ENCODE data around the gene ANKRD34C.

ANKRD34C gene

DNA sequence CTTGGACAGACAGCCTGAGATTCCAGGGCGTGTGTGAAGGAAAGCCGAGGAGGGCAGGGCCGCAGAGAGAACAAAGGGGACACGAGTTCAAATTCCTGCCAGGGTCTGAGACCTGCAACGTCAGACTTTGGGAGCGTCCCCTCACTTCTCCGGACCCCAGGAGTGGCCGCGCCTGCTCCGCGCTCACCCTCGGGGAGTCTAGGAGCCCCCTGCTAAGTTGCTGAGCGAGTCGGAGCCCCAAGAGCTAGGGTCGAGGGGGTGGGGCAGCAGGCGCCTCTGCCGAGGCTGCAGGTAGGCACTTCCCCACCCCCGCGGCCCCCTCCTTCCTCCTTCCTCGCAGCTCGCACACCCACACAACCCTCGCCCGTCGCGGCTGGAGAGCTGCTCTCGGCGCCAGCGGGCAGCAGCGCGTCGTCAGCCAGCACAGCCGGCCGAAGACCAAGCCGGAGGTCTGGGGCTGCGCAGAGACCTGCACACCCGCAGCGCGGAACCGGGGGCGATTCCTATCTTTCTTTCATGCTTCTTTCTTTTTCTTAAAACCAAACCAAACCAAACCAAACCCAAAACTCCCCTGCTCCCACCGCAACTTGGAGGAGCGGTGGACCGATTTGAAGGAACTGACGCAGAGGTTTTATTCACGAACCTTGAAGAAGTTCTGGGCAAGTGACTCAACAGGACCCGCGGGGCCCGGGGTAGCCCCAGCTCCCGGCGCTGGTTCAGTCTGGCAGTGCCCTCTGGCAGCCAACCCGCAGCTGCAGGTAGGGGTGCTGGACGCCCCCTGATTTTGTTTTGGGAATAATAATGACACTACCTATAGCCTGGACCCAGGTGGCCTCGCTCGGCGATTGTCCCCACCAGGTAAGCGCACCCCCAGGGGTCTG, at the start of gene ANKRD34C:
ANKRD34C (plus strand) TSS at position 352 of the 881 bp plus-strand sequence. CDS start 10,563 bp downstream, outside the sequence.
- intact Hi-C loops (cut with DNase I) = no loop called here

DNA sequence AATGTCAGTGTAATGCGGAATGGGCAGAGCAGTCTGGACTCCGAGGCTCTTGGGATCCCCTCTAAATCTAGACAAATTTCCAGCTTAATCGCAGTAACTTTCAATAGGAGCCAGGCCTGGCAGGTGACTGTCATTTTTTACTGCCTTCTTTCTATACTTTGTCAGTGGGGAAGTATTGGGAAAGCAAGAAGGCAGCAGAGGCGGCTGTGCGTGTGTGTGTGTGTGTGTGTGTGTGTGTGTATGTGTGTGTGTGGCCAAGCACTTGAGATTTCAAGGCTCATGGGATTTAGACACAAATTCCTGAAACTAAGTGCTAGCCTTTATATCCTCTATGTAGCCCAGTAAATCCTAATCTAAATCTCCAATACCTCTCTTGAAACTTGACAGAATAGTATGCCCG, 49.3 kb upstream of the ANKRD34C start:
- DNase-seq = peak in 1 of 42 donors; percentile 21

More for the DNA sequence above, at the start of gene ANKRD34C:
- peak in 34 of 42 donors; percentile 3 to 66 (median 38) for DNase-seq

DNA sequence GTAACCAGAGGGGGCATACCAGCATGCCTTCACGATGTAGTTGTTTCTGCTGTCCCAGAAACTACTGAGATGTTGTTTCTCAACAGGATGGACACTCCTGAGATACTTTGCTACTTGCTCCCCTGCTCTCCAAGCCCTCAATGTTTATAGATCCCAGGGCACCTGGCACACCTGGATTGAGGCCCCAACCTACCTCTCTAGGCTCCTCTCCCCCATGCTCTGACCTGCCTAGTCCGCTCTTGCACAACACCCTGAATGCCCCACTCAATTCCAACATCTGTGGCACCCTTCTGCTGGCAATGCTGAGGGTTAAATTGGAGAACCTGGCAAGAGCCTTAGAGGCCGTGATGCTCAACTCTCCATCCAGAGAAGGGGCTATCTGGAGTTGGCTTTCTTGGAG, 42.5 kb upstream of the ANKRD34C start:
- DNase-seq = no peak
- intact Hi-C loops (cut with DNase I) = no loop called here

More for the DNA sequence above, 49.3 kb upstream of the ANKRD34C start:
- intact Hi-C loops (cut with DNase I) = no loop called here

DNA sequence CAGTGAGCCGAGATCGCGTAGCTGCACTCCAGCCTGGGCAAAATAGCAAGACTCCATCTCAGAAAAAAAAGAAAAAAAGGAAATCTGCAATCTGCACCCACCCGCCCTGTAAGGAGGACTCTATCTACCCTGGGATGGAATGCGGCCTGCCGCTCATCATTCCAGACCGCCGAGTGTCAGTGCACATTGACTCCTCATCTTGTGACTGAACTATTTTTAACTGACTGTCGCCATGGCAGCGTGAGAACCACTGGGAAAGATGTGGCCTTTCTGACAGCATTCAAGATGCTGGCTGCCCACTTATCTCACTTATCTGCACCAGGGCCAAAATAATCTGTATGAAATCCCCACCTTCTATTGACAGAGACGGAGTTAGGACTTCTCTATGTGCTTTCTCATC, 38.8 kb upstream of the ANKRD34C start:
- no peak for DNase-seq
- intact Hi-C loops (cut with DNase I) = no loop called here

DNA sequence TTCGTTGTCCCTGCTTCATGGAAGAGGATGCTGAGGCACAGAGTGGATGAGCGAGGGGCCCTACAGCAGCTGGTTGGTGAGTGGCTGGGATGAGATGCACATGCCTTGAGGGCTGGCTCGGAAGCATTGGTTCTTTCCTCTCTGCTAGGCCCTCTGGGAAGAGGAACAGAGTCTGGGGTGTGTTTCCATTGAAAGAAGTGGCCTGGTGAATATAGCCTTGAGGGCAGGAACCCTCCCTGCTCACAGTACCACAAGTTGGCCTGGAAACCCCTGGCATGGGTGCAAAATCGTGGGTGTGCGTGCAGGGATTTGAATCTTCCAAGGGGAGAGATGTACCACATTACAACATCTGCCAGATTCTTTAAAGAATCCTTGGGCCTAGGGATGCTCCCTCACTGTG, 37.6 kb upstream of the ANKRD34C start:
- no peak for DNase-seq
- intact Hi-C loops (cut with DNase I) = no loop called here

DNA sequence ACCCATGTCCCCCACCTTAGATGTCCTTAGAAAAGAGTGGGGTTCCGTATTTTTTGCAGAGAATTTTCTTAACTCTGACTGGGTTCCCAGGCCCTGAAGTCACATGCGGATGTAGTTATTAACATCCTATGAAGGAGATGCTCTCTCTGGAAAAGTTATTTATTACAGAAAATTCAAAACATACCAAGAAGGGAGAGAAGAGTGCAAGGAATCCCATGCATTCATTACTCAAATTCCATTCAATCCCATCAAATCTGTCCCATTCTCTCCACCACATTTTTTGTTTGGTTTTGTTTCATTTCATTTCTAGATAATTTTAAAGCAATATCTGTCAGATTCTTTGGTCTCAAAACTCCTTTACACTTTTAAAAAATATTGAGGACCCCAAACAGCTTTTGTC, 34.3 kb upstream of the ANKRD34C start:
- DNase-seq = no peak
- intact Hi-C loops (cut with DNase I) = no loop called here

DNA sequence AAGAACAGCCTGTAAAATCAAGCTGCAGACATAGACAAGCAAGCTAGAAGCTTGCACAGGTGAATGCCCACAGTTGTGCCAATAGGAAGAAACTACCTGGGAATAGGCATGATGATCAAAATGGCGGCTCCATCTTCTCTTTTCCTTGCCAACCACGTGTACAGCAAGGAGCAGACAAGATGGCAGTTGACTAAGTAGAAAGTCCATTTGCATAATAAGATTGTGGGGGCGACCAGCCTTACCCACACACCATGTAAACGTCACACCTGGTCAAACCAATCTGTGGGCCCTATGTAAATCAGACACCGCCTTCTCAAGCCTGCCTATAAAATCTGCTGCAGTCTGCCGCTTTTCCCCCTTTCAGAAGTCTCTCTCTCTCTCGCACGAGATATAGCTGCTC, 25.1 kb upstream of the ANKRD34C start:
- DNase-seq = no peak
- intact Hi-C loops (cut with DNase I) = no loop called here

DNA sequence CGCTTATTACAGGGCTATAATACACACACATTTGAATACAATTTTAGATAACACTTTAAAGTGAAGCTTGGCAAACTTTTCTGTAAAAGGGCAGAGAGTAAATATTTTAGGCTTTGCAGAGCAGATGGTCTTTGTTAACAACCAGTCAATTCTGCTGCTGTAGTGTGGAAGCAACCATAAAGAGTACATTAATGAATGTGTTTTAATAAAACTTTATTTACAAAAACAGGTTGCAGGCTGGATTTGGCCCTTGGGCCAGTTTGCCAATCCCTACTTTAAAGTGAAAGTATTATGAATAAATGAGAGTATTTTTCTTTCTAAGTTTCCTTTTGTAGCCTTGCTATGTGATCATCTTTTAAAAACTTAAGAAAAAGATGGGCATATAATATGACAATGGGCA, 20.7 kb upstream of the ANKRD34C start:
- DNase-seq = no peak
- intact Hi-C loops (cut with DNase I) = no loop called here

DNA sequence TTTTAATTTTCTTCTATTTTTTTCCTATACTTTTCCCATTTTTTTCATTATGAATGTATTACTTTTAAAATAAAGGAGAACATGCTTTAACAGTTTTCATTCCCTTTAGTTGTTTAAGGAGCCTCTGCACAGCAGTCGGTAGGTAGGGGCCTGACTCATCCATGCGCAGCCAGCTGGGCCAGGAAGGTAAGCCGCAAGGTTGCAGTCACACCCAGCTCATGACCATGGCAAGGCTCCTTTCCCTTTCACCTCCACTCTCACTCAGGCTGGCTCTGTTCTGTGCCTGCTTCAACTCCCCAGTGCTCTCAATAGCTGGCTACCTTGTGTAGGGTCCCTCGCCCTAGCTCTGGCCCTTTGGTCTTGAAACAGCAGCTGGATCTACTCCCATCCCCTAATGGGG, 17.4 kb upstream of the ANKRD34C start:
- intact Hi-C loops (cut with DNase I) = no loop called here
- no peak for DNase-seq

DNA sequence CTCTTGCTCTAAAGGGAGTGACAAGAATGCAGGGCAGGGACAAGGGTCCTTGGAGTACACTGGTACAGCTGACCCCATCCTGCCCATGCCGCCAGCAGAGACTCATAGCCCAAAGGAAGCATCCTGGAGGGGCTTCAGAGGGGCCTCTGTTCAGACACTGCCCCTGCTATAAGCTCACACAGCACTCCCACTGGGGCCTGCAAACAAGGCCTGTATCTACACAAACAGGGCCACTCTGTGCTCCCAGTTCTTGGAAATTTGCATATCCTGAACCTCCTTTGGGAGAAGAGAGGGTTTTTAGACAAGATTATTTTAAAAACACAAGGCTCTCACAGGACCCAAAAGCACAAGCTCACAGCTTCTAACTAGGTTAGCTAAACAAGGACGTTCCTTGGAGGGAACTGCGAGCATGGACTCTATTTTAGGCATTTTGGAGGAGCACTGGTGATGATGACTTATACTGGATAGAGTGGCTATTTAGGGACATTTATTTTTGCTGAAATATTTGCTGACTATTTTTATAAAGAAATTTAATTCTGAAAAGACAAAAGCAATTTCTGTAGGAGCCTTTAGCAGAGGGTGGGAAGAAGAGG, 16.4 kb upstream of the ANKRD34C start:
- intact Hi-C loops (cut with DNase I) = no loop called here
- no peak for DNase-seq

DNA sequence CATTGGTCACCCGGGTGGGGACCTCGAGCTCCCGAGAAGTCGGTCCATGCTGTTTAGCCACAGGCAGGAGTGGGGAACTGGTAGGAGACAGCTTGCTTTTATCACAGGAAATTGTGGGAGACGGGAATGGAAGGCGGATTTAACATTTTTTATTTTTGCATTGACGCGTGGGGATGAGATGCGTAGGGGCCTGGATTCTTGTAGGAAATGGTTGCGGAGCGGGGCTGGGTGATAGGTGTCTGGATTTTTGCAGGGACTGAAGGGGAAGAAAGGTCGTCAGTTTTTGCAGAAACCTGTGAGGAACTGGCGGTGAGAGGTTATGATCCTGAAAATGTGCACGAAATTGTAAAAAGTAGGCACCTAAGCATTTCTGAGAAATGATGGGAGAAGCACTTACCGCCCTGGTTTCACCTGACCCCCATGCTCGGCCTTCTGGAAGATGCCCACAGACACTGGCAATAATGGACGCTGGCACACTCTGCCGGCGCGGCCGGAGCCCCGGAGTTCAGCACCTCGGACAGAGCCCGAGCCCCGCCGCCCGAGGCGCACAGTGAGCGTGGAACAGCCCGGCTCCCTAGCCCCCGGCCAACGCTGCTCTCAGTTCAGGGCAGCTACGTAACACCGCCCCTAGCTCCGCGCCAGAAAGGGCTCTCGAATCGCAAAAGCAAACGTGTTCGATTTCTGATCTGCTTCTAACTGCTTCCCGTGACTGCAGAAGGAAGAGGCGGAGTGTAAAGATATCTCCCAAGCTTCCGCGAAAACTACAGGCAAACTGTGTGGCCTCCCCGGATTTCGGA, 928 bp downstream of the ANKRD34C start:
- DNase-seq = peak in 41 of 42 donors; percentile 35 to 84 (median 66)
- intact Hi-C loops (cut with DNase I) = no loop called here

DNA sequence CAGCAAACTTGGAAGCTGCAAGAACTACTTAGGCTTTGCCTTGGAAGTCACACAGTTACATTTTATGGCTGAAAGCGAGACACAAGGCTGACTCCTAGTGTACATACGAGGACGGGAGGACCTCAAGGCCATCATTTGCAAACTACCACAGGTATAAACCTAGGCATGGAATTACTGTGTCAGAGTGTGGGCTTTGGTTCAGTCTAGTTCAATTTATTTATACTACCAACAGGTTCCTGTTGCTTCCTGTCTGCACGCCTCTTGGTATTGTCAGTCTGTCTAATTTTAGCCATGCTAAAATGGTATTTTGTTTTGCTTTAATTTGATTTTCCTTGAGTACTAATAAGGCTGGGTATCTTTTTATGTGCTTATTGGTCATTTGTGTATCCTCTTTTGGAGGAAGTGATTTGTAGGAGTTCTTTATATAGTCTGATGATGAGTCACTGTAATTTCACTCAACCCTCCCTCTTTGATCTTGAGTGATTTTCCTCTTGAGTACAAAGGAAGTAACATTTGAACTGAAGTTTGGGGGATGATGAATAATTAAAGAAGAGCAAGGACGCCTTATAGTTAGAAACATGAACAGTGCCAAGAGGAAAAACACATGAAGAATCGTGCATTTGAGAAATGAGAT, 8.2 kb downstream of the ANKRD34C start:
- no peak for DNase-seq
- intact Hi-C loops (cut with DNase I) = no loop called here

DNA sequence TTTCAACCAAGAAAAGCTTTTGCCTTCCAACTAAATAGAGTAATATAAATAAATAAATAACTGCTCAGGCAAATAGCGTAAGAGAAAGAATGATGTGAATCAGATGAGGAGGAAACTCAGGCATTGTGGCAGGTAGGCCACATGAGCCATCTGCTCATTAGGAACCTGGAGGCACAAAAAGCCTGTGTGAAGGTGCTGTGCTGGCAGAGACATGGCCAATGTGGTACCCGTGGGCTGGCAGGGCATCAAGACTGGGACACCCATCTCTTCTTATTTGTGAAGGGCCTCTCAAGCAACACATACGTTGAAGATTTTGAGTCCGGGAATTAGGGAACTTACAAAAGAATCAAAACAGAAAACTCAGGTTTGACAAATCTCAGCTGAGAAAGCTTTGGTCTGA, 9.5 kb downstream of the ANKRD34C start:
- intact Hi-C loops (cut with DNase I) = no loop called here
- no peak for DNase-seq

DNA sequence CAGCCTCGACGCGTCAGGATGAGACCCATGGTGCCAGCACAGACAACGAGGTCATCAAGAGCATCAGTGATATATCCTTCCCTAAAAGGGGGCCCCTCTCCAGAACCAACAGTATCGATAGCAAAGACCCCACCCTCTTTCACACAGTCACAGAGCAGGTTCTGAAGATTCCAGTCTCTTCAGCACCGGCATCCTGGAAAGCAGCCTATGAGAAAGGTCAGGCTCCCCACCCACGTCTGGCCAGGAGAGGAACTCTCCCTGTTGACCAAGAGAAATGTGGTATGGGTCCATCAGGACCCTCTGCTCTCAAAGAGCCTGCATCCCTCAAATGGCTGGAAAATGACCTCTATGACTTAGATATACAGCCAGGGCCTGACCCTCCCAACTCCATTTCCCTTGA, 11.6 kb downstream of the ANKRD34C start:
- DNase-seq = no peak
- intact Hi-C loops (cut with DNase I) = no loop called here

DNA sequence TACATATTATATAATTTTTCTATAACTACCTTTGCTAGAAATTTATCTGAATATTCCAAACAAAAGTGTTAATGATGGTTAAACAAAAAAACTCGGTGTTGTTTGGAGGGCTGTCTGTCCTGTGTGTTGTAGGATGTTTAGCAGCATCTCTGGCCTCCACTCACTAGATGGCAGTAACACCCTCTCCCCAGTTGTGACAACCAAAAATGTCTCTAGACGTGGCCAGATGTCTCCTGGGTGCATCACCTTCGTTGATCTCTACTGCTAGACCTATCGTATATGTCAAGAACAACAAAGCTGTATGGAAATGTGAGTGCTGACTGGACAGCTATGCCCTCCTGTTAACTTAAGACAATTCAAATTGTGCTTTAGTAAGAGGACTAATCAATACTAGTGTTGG, 14.1 kb downstream of the ANKRD34C start:
- DNase-seq = no peak
- intact Hi-C loops (cut with DNase I) = no loop called here

DNA sequence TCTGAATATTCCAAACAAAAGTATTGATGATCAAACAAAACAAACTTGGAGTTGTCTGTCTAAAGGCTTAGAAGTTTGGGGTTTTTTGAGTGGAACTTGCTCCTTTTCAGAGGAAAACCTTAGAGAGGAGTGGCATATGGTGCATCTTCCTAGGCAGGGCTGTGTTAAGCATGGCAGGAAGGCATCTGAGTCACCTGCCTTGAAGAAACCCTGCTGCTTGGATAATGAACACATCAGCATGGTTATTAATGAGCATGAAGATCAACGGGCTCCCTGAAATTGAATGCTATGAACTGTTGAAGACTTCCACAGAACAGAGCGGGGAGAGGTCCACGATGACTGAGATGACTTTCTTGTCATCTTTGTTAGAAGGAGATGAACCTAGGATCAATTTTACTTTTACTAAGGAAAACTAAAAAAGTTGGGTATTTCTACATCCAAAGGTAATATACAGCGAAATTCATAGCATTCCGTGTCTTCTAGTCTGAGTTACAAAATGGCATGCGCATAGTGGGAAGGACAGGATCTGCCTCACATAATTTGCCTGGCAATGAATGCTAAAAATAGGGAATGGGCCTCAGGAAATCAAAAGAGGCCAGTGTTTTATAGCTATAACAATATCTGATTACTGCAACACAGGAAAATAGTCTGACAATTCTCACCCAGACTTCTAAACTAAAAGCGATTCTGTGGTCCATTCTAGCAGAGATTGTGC, 16.8 kb downstream of the ANKRD34C start:
- no peak for DNase-seq
- intact Hi-C loops (cut with DNase I) = no loop called here

DNA sequence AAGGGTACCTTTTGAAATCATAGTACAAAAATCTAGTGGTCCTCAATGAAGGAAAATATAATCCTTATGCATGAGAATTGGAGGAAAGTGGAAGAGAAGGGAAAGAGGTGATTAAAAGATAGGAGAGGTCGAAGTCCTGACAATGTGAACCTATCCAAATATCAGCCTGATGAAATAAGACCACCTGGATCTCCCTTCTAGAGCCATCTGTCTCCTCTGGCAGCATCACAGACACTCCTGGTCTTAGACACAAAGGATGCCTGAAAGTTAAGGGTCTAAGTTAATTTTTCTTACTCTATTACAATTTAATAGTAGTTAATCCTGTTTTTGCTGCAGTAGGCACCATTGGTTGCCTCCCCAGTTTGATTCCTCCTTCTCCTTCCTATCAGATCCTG, 17.3 kb downstream of the ANKRD34C start:
- no peak for DNase-seq

DNA sequence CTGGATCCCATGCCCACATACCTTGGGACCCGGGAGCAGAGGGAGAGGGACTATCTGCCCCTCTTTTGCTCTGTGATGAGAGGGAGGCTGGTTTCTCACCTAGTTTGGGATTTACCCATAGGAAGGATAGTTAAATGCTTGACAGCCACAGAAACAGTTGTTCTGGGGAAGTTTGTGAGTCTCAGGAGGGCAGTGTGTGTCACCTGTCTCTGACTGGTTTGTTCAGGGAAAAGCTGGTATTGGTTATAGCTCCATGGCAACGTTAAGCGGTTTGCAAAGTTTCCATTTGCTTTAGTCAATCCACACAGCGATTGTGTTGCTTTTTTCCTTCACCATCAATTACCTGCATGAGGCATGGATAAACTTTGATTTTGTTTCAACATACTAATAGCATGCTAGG, 24.7 kb downstream of the ANKRD34C start:
- no peak for DNase-seq
- intact Hi-C loops (cut with DNase I) = no loop called here

More for the DNA sequence above, 17.3 kb downstream of the ANKRD34C start:
- intact Hi-C loops (cut with DNase I) = no loop called here

DNA sequence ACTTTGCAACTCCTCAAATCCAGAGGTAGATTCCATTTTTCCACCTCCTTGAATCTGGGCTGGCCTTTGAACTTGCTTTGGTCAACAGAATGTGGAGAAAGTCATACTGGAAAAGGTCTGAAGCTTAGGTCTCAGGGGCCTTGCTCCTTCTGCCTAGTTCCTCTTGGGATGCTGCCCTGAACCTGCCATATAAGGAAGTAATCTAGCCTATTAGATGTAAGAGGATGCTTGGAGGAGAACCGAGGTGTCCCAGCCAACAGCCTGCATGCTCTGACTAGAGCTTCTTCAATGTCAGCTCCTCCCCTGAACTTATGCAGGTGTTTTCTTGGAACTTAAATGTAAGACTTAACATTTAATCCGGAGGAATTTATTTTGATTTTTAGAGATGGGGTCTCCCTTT, 26.4 kb downstream of the ANKRD34C start:
- no peak for DNase-seq
- intact Hi-C loops (cut with DNase I) = no loop called here
